ENCODE data around the gene NCAM2. TPM values are rescaled to one million over a fixed set of nuclear protein-coding genes. Genes with fewer than 3 reads are reported as not detected.

The NCAM2 gene
- total RNA-seq, 1 donor from 2014 or later: 4.3 TPM

DNA sequence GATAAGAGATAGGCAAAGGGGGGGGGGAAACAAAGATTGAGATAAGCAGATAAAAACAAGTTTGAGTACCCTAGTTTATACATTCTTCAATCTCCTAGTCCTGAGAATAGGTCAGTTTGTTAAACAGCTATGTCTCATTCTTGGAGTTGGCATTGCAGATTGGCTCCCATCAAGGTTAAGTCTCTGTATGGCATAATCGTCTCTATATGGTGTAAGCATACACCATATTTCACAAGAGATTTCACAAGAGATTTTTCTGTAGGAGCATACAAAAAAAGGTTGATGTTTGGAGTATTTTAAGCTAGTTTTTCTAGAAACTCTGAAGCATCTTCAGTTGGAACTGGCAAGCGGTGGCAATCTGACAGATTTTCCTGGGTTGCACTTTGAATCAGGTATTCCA, 35.8 kb downstream of the NCAM2 start:
- TF ChIP-seq, protein P1, sequence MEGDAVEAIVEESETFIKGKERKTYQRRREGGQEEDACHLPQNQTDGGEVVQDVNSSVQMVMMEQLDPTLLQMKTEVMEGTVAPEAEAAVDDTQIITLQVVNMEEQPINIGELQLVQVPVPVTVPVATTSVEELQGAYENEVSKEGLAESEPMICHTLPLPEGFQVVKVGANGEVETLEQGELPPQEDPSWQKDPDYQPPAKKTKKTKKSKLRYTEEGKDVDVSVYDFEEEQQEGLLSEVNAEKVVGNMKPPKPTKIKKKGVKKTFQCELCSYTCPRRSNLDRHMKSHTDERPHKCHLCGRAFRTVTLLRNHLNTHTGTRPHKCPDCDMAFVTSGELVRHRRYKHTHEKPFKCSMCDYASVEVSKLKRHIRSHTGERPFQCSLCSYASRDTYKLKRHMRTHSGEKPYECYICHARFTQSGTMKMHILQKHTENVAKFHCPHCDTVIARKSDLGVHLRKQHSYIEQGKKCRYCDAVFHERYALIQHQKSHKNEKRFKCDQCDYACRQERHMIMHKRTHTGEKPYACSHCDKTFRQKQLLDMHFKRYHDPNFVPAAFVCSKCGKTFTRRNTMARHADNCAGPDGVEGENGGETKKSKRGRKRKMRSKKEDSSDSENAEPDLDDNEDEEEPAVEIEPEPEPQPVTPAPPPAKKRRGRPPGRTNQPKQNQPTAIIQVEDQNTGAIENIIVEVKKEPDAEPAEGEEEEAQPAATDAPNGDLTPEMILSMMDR (IDR thresholded peaks at IDR 0.05; ENCODE audit: partially characterized antibody, unreplicated experiment): no peak
- Mint-ChIP-seq H3K4me3 (ENCODE audit: unreplicated experiment) (no peak overlapping the region), H3K9me3 (ENCODE audit: unreplicated experiment) (peaks cover 3% of the 10 kb centered on the region), H3K27ac (ENCODE audit: unreplicated experiment) (no peak overlapping the region), H3K27me3 (ENCODE audit: unreplicated experiment) (peaks cover 1% of the 10 kb centered on the region), H3K4me1 (ENCODE audit: low read depth, unreplicated experiment) (no peaks in the 10 kb centered on the region), H3K36me3 (ENCODE audit: unreplicated experiment) (no peaks in the 10 kb centered on the region)
- no peak for DNase-seq

GRCh38 chr21:21039624-21040170, 41.5 kb downstream of the NCAM2 start:
- H3K4me1 Mint-ChIP-seq (ENCODE audit: low read depth, unreplicated experiment): no peaks in the 10 kb centered on the region
- H3K36me3 Mint-ChIP-seq (ENCODE audit: unreplicated experiment): no peaks in the 10 kb centered on the region
- peaks cover 2% of the 10 kb centered on the region for H3K27me3 Mint-ChIP-seq (ENCODE audit: unreplicated experiment)
- no peak for DNase-seq
- TF ChIP-seq, protein P1 (IDR thresholded peaks at IDR 0.05; ENCODE audit: partially characterized antibody, unreplicated experiment): no peak
- peaks cover 3% of the 10 kb centered on the region for H3K9me3 Mint-ChIP-seq (ENCODE audit: unreplicated experiment)
- no peak overlapping the region for H3K27ac Mint-ChIP-seq (ENCODE audit: unreplicated experiment)
- no peak overlapping the region for H3K4me3 Mint-ChIP-seq (ENCODE audit: unreplicated experiment)

DNA sequence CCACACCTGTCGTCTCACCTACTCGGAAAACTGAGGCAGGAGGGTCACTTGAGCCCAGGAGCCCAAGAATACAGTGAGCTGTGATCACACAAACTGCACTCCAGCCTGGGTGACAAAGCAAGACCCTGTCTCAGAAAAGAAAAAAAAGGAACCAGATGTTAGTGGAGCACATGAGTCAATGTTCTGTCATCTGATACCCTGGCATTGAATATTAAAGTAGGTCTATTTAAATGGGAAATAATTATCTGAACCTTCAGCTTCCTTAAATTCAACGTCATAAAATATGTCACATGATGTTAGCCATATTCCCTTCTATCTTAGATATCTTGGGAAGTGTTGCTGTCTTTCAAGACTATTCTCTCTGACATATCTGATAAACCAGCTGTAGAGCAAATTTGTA, 47.3 kb downstream of the NCAM2 start:
- no peak for DNase-seq
- Mint-ChIP-seq H3K9me3 (ENCODE audit: unreplicated experiment) (no peaks in the 10 kb centered on the region), H3K27me3 (ENCODE audit: unreplicated experiment) (no peaks in the 10 kb centered on the region), H3K4me3 (ENCODE audit: unreplicated experiment) (no peak overlapping the region), H3K36me3 (ENCODE audit: unreplicated experiment) (no peaks in the 10 kb centered on the region), H3K4me1 (ENCODE audit: low read depth, unreplicated experiment) (no peaks in the 10 kb centered on the region), H3K27ac (ENCODE audit: unreplicated experiment) (no peak overlapping the region)
- TF ChIP-seq, protein P1 (IDR thresholded peaks at IDR 0.05; ENCODE audit: partially characterized antibody, unreplicated experiment): no peak

GRCh38 chr21:21046063-21046462, 47.9 kb downstream of the NCAM2 start:
- no peaks in the 10 kb centered on the region for H3K9me3 Mint-ChIP-seq (ENCODE audit: unreplicated experiment)
- TF ChIP-seq, protein P1 (IDR thresholded peaks at IDR 0.05; ENCODE audit: partially characterized antibody, unreplicated experiment): no peak
- H3K4me1 Mint-ChIP-seq (ENCODE audit: low read depth, unreplicated experiment): no peaks in the 10 kb centered on the region
- no peaks in the 10 kb centered on the region for H3K27me3 Mint-ChIP-seq (ENCODE audit: unreplicated experiment)
- DNase-seq: no peak
- no peak overlapping the region for H3K27ac Mint-ChIP-seq (ENCODE audit: unreplicated experiment)
- no peak overlapping the region for H3K4me3 Mint-ChIP-seq (ENCODE audit: unreplicated experiment)
- H3K36me3 Mint-ChIP-seq (ENCODE audit: unreplicated experiment): no peaks in the 10 kb centered on the region

- TF ChIP-seq, protein P1 (IDR thresholded peaks at IDR 0.05; ENCODE audit: partially characterized antibody, unreplicated experiment): no peak
These were observed 53.2 kb downstream of the NCAM2 start for GRCh38 chr21:21051109-21052055.

More at GRCh38 chr21:21051109-21052055, 53.2 kb downstream of the NCAM2 start:
- Mint-ChIP-seq H3K4me3 (ENCODE audit: unreplicated experiment) (no peak overlapping the region), H3K36me3 (ENCODE audit: unreplicated experiment) (no peaks in the 10 kb centered on the region), H3K4me1 (ENCODE audit: low read depth, unreplicated experiment) (no peaks in the 10 kb centered on the region), H3K27me3 (ENCODE audit: unreplicated experiment) (peaks cover 3% of the 10 kb centered on the region), H3K9me3 (ENCODE audit: unreplicated experiment) (no peaks in the 10 kb centered on the region), H3K27ac (ENCODE audit: unreplicated experiment) (no peak overlapping the region)
- no peak for DNase-seq

Data from glutamatergic neuron (in vitro differentiated cells).